GM20000 (cell line): Measurements from ENCODE around the gene CCDC92B.
"Not testable (repeated sequence)": the region's sequence is repeated elsewhere in the genome, so short reads cannot be mapped to it uniquely, and the experiment has no call there.

Experiments used
- DNase-seq: peaks from one replicate; pipeline ENCODE4 v3.0.0; 2012; ENCODE audit warnings: low spot score
- TF ChIP-seq, protein P1 (sequence below): IDR thresholded peaks from 2 replicates; pipeline ENCODE4 v1.5.1; 2012; ENCODE audit warnings: mild to moderate bottlenecking, control low read depth; ENCODE audit errors: extremely low read depth, missing control alignments

Gene CCDC92B

DNA sequence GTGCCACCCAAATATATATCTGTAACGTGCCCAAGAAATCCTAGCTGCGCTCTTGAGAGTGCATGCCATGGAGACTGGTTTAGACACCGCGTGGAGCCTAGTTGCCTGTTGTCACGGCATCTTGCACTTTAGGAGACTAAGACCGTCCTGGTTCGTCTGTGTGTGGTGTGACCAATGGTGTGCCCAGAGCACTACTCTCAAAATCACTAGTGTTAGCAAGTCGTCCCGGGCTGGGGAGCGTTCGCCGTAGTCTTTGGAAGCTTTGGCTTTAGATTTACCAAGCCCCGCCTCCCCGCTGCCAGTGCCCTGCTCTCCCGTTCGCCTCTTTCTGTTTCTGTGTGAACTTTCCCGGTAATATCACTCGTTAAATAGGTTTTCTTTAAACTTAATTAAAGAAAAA is 64.9 kb downstream of the CCDC92B start:
- TF ChIP-seq, protein P1, sequence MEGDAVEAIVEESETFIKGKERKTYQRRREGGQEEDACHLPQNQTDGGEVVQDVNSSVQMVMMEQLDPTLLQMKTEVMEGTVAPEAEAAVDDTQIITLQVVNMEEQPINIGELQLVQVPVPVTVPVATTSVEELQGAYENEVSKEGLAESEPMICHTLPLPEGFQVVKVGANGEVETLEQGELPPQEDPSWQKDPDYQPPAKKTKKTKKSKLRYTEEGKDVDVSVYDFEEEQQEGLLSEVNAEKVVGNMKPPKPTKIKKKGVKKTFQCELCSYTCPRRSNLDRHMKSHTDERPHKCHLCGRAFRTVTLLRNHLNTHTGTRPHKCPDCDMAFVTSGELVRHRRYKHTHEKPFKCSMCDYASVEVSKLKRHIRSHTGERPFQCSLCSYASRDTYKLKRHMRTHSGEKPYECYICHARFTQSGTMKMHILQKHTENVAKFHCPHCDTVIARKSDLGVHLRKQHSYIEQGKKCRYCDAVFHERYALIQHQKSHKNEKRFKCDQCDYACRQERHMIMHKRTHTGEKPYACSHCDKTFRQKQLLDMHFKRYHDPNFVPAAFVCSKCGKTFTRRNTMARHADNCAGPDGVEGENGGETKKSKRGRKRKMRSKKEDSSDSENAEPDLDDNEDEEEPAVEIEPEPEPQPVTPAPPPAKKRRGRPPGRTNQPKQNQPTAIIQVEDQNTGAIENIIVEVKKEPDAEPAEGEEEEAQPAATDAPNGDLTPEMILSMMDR, result no peak
- no peak for DNase-seq

DNA sequence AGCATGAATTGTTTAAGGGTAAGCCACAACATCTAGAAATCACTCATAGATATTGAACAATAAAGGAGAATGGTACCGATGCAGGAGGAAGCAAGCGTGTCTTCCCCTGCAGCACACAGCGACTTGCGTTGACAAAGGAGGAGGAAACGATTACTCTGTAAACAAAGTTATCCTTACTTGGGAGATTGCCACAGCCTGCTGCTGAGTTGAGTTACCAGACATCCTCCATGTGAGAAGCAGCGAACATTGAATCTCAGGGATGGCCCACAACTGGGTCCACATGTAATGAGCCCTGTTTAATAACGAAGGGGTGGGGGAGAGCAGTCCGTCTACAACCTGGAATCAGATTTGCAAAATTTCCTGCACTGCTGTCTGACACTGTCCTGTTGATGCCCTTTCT is 65.5 kb downstream of the CCDC92B start:
- no peak for DNase-seq
- TF ChIP-seq, protein P1, result no peak

DNA sequence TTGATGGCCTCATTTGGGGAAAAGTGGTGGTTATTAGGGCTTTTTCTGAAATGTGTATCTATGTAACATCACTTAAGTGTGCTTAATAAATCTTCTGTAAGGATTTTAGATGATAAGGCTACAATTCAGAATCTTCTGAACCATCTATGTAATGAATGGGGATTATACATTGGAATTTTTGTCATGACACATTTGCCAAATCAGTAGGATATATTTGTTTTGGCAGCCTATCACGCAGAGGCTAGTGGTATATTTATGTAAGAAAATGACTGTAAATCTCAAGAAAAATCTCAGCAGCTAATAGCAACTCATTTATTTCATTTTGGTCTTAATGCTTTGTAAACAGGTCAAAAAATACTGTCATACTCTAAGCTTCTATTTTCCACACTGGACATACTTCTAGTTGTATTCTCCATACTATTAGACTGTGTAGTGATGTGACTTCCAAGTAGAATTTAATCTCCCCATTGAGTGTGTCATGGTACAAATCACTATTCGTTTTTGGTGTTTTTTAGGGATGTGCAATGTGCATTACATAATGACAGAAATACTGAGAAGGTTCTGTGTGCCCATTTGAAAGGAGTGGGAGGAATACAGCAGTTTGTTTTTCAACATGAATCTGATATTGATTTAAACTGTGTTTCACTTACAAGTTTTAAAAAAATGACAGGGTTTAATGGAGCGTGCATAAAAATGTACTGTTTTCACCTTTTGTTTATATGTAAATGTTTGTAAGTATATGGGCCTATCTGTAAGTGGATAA is 67.1 kb downstream of the CCDC92B start:
- TF ChIP-seq, protein P1, result no peak
- DNase-seq, result no peak

DNA sequence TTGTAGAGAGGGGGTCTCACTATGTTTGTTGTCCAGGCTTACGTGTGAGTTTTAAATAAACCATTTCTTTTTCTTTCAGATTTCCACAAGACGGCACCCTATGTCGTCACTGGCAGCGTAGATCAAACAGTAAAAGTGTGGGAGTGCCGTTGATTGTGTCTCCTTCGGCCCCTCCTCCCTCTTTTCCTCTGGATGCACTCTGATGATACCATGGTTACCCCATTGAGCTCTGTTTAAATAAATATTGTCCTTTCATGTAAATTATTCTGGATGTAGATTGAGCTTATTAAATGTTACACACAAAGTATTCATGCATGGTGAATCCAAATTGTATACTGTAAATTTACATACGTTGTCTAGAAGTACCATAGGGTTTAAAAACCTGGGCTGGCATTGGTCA is 67.8 kb downstream of the CCDC92B start:
- TF ChIP-seq, protein P1, result no peak
- no peak for DNase-seq

DNA sequence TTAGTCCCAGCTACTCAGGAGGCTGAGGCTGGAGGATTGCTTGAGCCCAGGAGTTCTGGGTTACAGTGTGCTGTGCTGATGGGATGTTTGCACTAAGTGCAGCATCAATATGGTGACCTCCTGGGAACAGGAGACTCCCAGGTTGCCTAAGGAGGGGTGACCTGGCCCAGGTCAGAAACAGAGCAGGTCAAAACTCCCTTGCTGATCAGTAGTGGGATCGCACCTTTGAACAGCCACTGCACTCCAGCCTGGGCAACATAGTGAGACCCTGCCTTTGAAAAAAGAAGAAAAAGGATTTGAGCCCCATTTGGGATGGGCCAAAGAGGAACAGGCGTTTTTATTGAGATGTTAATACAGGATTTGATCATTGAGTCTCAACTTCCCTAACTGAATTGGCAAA is 68.5 kb downstream of the CCDC92B start:
- TF ChIP-seq, protein P1, result no peak
- no peak for DNase-seq

DNA sequence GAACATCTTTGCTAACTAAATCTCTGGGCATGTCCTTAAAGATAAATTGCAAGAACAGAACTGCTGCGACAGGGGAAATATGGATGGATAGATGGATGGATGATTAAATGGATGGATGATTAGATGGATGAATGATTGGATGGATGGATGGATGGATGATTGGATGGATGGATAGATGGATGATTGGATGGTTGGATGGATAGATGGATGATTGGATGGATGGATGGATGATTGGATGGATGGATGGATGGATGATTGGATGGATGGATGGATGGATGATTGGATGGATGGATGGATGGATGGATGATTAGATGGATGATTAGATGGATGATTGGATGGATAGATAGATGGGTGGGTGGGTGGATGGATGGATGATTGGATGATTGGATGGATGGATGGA is 70.2 kb downstream of the CCDC92B start:
- DNase-seq, result not testable (repeated sequence)
